ENCODE results near the gene IGSF22. TPM values are rescaled to one million over a fixed set of nuclear protein-coding genes. Genes with fewer than 3 reads are reported as not detected.

The IGSF22 gene
- total and polyA plus RNA-seq, 2 of the 8 experiments (the other 6 are each of a cell fraction or from before 2014, with no cell fraction given): 0.14 TPM; not detected in 1

DNA sequence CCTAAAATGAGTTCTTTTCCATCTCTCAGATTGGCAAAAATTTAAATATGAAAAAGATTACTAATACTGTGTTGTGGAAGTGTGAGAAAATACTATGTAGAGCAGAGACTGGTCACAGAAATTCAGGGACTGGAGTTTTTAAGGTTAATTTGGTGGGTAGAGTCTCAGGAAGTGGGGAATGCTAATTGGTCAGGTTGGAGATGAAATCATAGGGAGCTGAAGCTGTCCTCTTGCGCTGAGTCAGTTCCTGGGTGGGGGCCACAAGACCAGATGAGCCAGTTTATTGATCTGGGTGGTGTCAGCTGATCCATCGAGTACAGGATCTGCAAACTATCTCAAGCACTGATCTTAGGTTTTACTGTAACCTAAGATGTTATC is 56.8 kb downstream of the IGSF22 start:
- POLR2A ChIA-PET (ENCODE audit: partially characterized antibody): interaction anchor here (0.8 kb wide), 1 partner anchor 10 kb away, joined by 3 read pairs; no protein-coding TSS in a partner anchor
- Histone ChIP-seq H3K4me1 (replicated peaks in 1 of 4; ENCODE audit: control insufficient read depth in 3 of 4, insufficient read depth in 4 of 4, low read length in 3 of 4) (peaks cover 0 to 2% (median under 1%) of the 10 kb centered on the region in 4 experiments; a peak in 2 of 7 replicates), H3K4me3 (ENCODE audit: extremely low read depth in 1 of 4, insufficient read depth in 2 of 4, low read depth in 3 of 4, low read length in 4 of 4) (no peak overlapping the region), H3K23me2 (ENCODE audit: low read depth, low read length) (no peaks in the 10 kb centered on the region), H3K79me2 (ENCODE audit: control insufficient read depth in 1 of 2, insufficient read depth in 2 of 2, low read length in 2 of 2) (no peaks in the 10 kb centered on the region), H2AFZ (ENCODE audit: low read length) (no peak overlapping the region), H3K18ac (ENCODE audit: extremely low read depth, low read length) (no peak overlapping the region), H3K56ac (replicated peaks; ENCODE audit: insufficient read length, low read depth, low read length) (no peak overlapping the region), H3K23ac (ENCODE audit: insufficient read length) (no peak overlapping the region), H2BK120ac (replicated peaks; ENCODE audit: low read depth, low read length) (no peak overlapping the region), H3K4me2 (ENCODE audit: insufficient read depth in 1 of 2, low read depth in 2 of 2, low read length in 2 of 2) (no peak overlapping the region), H3K27ac (ENCODE audit: low read depth, low read length) (no peak overlapping the region), H2BK15ac (ENCODE audit: low read length) (no peak overlapping the region), H3K36me3 (ENCODE audit: control insufficient read depth in 2 of 4, insufficient read depth in 4 of 4, low read length in 3 of 4) (no peaks in the 10 kb centered on the region), H2AK5ac (ENCODE audit: low read depth, low read length) (no peak overlapping the region), H4K5ac (ENCODE audit: insufficient read length, low read depth, low read length) (no peak overlapping the region), H2BK20ac (ENCODE audit: low read length) (no peak overlapping the region), H3K14ac (ENCODE audit: insufficient read length) (no peak overlapping the region), H4K8ac (ENCODE audit: extremely low read depth, insufficient read depth, low read length) (no peak overlapping the region), H3K79me1 (ENCODE audit: low read depth, low read length) (no peaks in the 10 kb centered on the region), H4K20me1 (replicated peaks in 1 of 2; ENCODE audit: control insufficient read depth in 1 of 2, insufficient read depth in 2 of 2, low read length in 2 of 2) (no peaks in the 10 kb centered on the region), H4K91ac (replicated peaks; ENCODE audit: insufficient read length, low read length) (no peak overlapping the region), H3K9ac (replicated peaks in 1 of 4; ENCODE audit: extremely low read depth in 1 of 4, low read depth in 3 of 4, low read length in 3 of 4) (no peak overlapping the region), H2BK5ac (ENCODE audit: low read depth, low read length) (no peak overlapping the region), H3K9me3 (ENCODE audit: insufficient read depth in 2 of 2, low read depth in 1 of 2, low read length in 1 of 2) (no peaks in the 10 kb centered on the region), H2BK12ac (ENCODE audit: low read depth, low read length) (no peak overlapping the region), H3K4ac (replicated peaks; ENCODE audit: insufficient read length, low read depth, low read length) (no peak overlapping the region), H3K27me3 (replicated peaks in 1 of 4; ENCODE audit: control insufficient read depth in 3 of 4, extremely low read depth in 1 of 4, insufficient read depth in 3 of 4, low read length in 3 of 4) (peaks cover 0 to 1% (median 0%) of the 10 kb centered on the region in 4 experiments; a peak in 1 of 7 replicates)
- no peak for DNase-seq (ENCODE audit: low read depth in 1 of 2, low spot score in 2 of 2)
- 89% methylated on average over 2 of the region's 2 CpGs; no CpG with 5 or more reads in 1 of the 2 experiments for WGBS, 2 experiments (ENCODE audit: extremely low coverage in 1 of 2, insufficient coverage in 1 of 2, insufficient read length in 1 of 2, insufficient replicate concordance in 2 of 2, low coverage in 1 of 2, low lambda C conversion rate in 2 of 2, missing lambda C conversion rate in 1 of 2)
- CTCF ChIA-PET (ENCODE audit: partially characterized antibody): interaction anchor here (0.6 to 1.1 kb wide), 8 partner anchors 23 to 222 kb away, joined by 3 to 5 read pairs (median 3); no protein-coding TSS in a partner anchor
- no peak for FAIRE-seq
- no peak for TF ChIP-seq TEAD4 (IDR thresholded peaks at IDR 0.05; ENCODE audit: low read depth, low read length)
- no peak for TF ChIP-seq MAFK (IDR thresholded peaks at IDR 0.05; ENCODE audit: low read depth, low read length)
- no peak for TF ChIP-seq RBBP5 (IDR thresholded peaks at IDR 0.05; ENCODE audit: borderline replicate concordance, low read depth, low read length)
